Head of caudate nucleus (tissue), 42 donors: ENCODE results near the gene MARCHF9.

Experiments
- DNase-seq, 42 donors: peaks; one replicate each; pipeline versions ENCODE4 v3.0.0 to v3.0.0-alpha.2; 2020 to 2021; ENCODE audit warnings: mixed read lengths in 7 of 42
- intact Hi-C: fragments of 100-400 bp; cut with DNase I; formaldehyde crosslinking; loops from one replicate; pipeline ENCODE4 v1.15.0; 2022

MARCHF9 gene

DNA sequence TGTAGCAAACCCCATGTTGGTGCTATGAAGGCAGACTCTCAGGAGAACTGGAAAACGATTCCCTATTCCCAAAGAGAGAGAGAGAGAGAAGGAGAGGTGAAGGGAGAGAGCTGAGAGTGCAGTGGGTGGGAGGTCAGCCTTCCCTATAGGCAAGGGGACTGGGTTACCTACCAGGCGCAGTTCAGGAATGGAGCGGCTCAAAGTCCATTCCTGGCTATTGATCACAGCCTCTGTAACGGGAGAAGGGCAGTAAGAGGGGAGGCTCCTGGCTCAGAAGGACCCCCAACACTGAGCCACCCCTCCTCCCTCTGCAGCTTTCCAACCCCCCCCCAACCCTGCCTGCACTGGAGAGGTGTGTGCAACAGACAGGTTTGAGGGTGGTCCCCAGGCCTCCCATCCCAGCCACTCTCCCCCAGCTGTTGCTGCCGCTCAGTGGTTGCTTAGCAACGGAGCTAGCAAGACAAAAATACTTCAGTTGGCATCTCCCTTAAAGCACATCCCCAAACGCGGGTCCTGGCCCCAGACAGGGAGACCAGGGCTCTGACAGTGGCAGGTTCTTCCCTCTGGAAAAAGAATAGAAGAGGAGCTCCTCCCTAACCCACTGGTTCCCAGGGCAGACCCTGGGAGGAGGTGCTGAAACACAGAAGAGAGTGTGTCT lies 19.6 kb upstream of the MARCHF9 start:
- intact Hi-C loops: no loop called here
- DNase-seq: peak in 3 of 42 donors; percentile 28 to 62 (median 37)

DNA sequence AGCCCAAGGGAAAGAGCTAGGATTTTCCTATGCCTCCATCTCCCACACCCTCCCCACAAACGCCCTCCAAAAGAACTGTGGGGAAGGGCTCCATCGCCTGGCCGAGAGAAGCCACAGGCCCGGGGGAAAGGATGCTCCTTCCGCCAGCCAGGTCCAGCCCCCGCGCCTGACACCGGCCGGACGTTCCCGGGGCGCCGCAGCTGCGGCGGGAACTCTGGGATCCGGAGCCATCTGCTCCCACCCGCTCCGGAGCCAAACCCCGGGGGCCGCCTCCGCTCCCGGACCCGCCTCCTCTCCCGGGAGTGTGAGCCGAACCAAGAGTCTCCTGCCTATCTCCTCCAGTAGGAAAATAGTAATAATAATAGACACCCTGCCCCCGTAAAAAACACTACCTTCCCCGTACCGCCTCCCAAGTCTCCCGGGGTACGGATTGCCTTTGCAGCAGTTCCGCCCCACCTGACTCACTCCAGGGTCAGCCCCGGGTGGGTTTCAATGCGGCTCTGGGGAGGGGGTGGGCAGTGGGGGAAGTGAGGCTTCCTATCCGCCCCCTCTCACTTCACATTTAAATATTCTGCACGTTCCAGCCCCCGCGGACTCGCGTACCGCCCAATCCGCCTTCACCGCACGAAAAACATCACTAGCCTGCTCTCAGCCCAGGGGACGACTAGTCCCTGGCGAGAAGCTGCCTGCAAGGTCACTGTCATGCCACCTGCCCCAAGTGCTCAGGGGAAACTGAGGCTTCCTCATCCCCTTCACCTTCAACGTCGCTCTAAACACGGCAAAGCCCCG lies 18.8 kb upstream of the MARCHF9 start:
- intact Hi-C loops: no loop called here
- DNase-seq: peak in 39 of 42 donors; percentile 44 to 87 (median 68)

DNA sequence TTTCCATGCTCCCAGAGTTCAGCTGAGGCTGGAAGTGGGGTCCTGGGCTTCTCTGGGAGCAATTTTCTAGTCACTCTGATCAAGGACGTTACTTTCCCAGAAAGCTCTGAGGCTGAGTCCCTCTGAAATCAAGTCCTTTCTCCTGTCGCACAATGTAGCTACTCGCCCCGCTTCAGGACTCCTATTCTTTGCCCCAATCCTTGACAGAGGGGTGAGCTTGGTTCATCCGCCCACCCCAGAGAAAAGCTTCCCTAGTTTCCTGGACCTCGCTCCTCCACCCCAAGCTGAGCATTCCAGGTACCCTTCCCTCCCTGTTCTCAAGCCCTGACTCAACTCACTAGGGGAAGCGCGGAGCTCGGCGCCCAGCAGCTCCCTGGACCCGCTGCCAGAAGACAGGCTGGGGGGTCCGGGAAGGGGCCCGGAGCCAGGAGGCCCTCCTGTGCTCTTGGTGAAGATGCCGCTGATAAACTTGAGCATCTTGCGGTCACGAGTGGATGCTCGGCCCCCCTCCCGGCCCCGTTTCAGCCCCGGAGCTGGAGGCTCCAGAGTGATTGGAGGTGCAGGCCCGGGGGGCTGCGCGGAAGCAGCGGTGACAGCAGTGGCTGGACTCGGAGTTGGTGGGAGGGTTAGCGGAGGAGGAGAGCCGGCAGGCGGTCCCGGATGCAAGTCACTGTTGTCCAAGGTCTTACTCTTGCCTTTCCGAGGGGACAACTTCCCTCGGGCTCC lies 18.0 kb upstream of the MARCHF9 start:
- no peak for DNase-seq
- intact Hi-C loops: no loop called here

DNA sequence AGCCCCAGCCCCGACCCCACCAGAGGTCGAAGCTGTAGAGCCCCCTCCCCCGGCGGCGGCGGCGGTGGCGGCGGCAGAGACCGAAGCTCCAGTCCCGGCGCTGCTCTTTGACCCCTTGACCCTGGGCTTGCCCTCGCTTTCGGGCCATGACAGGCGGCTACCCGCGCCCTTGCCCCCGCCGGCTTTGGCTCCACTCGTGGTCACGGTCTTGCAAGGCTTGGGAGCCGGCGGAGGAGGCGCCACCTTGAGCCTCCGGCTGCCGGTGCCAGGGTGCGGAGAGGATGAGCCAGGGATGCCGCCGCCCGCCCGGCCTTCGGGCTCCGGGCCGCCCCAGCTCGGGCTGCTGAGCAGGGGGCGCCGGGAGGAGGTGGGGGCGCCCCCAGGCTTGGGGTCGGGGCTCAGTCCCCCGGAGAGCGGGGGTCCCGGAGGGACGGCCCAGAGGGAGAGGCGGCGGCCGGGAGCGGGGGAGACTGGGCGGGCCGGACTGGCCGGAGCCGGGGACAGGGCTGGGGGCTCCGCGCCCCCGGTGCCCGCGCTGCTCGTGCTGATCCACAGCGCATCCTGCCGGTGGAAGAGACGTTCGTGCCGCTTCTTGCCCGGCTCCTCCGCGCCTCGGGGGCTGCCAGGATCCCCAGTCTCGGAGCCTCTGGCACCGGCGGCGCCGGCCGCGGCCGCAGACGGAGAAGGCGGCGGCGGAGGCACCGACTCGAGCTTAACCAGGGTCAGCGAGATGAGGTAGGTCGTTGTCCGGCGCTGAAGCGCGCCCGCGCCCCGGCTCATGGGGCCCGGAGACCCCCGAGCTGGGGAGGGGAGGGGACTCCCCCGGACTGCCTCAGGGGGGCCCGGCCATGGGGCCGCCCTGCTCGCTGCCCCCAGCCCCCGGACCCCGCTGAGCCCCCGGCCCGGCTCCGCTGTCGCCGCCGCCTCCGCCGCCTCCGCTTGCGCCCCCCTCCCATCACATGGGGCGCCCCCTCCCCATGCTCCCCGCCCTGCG lies 17.1 kb upstream of the MARCHF9 start:
- intact Hi-C loops: no loop called here
- DNase-seq: peak in 6 of 42 donors; percentile 32 to 58 (median 36)

DNA sequence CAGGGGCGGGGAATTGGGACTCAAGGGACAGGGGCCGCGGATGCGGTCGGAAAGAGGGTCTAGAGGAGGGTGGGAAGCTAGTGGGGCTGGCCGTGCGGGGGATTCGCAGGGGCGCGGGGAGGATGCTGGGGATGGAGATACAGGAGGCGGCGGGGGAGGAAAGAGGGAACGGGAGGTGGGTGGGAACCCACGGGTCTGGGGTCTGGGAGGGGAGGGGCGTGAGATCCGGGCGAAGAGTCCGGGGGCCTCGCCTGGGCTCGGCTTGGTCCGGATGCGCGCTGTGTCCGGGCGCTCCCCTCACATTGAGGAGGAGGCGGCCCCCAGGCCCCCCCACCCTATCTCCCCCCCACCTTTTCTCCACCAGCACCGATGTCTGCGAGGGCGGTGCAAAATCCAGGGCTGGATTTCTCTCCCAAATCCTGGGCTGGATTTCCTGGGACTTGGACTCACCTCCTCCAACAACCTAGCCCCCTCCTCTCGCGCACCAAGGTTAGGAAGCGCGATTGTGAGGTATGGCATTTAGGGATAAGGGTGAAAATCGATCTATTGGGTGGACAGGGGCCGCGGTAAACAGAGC lies 16.2 kb upstream of the MARCHF9 start, which contains the start of gene AGAP2:
Gene AGAP2, minus strand, starts transcription at position 82 of the 577 bp plus-strand sequence. CDS start 496 bp downstream, outside the sequence.
- intact Hi-C loops: no loop called here
- DNase-seq: peak in 35 of 42 donors; percentile 34 to 85 (median 63)

DNA sequence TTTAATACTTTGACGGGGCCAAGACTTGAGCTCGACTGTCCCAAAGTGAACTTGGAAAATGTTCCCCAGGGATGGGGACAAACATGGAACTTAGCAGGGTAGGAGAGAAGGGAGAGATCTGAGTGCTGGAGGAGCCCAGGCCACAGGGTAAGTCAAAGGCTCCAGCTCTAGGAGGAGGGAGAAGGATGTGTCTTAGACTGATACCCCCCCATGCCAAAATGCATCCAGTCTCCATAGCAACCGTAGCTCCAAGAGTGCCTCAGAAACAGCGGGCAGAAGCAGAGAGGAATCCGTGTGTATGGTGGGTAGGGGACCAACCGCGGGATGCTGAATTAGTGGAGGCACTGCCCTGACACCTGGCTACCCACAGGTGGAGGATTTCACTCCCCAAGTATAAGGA lies 15.5 kb upstream of the MARCHF9 start:
- DNase-seq: peak in 7 of 42 donors; percentile 27 to 74 (median 55)
- intact Hi-C loops: no loop called here

DNA sequence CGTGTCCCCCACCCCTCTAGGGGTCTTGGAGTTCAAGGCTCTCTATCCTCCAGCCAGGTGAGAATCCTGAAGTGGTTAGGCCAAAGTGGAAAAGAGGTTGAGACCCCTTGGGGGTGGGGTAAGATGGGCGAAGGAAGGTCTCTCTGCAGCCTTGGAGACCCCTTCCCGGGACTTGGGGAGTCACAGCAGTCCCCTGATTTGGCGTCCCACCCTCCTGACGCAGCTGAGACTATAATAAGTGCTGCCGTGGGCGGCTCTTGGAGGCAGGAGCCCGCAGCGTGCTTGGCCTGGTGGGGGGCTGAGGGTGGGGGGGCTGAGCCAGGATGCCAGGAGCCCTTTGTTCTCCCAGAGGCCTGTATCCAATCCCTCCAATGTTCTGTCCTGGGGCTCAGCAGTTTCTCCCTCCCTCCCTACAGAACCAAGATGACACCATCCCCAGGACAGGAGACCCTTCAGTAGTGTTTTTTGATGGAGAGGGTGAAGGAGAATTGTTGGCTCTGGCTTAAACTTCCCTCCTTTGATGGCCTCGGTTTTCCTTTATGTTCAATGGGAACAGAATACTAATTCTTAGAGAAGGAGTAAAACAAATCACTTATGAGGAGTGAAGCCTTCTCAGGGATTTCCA lies 14.9 kb upstream of the MARCHF9 start:
- DNase-seq: peak in 24 of 42 donors; percentile 27 to 84 (median 60)
- intact Hi-C loops: loop anchor here (10.0 kb wide), 1 partner anchor 45 kb away; the partner anchor contains the start of gene OS9

DNA sequence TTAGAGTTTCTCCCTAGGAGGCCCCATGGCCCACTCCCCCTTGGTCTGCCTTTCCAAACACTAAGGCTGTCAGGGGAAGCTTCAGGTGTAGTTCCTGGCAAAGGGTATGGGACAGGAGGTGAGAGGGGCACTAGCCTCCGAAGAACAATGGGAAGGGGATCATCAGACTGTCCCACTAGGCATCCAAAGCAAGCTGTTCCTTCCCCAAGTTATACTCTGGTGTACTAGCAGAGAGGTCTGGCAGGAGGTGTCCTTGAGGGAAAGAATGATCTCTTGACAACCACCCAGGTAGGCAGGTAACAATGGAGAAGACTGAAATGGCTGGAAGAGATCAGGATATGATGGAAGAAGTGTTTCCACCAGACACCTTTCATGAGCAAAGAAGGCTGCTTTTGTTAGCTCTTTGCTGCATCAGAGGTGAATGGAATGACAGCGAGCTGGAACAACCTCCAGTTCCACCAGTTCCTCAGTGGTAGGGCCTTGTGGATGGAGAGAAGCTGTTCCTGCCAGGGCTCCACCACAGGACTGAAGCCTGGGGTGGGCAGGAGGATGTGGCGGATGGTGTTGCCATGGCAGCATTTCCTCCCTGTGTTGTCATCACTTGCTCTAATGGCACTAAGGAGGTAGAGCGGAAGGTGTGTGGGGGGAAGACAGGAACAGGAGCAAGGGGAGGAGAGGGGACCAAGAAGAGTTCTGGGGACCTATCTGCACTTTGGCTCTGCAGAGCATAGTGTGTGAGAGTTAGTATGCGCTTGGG lies 14.1 kb upstream of the MARCHF9 start:
- peak; percentile 50 to 93 (median 74) for DNase-seq
- intact Hi-C loops: loop anchor here (10.0 kb wide), 1 partner anchor 46 kb away; the partner anchor contains the start of gene OS9

DNA sequence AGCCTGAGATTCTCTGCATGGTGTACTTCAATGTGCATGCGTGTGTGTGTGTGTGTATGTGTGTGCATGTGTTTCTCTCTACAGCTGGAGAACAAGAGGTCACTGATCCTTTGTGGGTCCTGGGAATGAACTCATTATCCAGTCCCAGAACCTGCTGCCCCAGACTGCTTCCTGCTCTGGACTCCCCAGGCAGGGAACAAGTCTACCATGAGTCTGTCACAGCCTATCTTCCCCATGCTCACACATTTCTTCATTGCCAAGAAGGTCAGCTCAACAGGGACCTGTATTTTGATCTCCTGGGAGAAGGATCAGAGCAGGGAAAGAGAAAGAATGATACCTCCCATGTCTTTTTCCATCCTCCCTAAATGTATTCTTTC lies 13.5 kb upstream of the MARCHF9 start:
- intact Hi-C loops: loop anchor here (10.0 kb wide), 1 partner anchor 47 kb away; the partner anchor contains the start of gene OS9
- no peak for DNase-seq

DNA sequence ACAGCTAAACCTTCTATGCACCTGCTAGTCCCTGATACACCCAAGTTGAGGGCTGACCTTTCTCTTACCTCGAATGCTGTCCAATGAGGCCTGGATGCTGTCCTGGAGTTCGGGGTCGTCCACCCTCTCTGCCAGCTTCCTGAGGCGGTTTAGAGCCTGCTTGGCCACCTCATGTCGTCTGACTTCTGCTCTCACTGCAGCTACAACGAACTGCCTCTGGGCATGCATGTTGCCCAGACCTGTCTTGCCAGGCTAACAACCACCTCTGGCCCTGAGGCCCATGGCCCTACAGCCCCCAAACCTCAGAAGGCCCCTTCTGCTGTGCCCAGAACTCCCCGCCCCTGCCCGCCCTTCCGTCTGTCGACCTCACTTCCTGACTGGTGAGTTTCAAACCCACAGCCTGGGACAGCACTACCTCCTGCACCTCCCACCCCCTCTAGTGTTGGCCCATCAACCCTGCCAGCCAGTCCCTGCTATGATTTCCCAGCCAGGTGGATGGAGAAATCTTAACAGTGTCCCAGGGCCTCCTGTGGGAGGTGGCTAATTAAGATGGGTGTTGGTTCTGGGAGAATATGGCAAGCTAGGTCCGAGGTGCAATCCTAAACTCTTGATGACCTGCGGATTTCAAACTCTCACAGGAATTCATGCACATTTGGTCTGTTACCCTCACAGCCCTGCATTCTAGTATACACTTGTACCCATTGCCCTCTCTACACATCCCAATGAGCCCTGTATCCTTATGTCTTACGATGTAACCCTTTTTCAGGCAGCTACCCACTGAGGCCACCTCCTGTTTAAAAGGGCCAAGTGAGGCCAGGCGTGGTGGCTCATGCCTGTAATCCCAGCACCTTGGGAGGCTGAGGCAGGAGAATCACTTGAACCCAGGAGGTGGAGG lies 12.8 kb upstream of the MARCHF9 start:
- intact Hi-C loops: loop anchor here (10.0 kb wide), 1 partner anchor 47 kb away; the partner anchor contains the start of gene OS9
- DNase-seq: no peak

DNA sequence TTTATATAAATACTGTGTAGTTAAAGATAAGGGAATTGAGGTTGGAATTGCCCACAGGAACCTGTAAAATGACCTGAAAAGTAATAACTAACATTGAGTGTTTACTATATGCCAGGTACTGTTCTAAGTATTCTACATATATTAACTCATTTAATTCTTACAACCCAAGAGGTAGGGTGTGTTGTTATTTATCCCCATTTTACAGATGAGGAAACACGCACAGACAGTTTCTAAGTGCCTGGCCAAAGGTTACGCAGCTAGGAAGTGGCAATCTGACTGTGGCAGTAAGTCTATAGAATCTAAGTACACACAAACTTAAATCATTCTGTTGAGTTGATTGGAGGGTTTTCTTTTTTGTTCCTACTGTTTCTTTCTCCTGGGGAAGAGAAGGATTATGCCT lies 11.1 kb upstream of the MARCHF9 start:
- intact Hi-C loops: loop anchor here (10.0 kb wide), 1 partner anchor 49 kb away; the partner anchor contains the start of gene OS9
- no peak for DNase-seq

DNA sequence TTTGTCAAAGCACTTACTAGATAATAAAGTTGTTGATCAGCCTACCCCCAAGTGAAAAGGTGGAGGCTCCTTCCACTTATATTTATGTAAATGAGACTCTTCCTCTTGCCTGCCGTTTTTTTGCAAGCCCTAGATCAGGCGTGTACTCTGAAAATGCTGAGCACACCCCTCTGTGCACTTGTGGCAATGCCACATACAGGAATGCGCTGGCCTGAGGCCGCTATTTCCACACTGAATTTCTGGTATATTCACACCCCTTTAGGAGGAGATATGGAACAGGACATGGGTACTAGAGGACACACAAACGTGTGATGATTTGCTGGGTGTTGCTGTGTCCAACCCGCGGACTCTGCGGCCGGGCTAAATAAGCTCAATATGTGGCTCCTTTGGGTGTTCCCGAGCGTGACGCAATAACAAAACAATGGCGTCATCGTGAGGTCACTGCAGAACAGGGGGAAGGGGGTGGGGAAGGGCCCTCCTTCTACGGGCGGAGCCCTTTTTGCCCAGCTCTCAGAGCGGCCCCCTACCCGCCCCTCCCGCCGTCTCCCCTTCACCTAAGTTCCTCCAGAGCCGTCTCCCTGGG lies 10.6 kb upstream of the MARCHF9 start:
- peak in 18 of 42 donors; percentile 30 to 79 (median 62) for DNase-seq

DNA sequence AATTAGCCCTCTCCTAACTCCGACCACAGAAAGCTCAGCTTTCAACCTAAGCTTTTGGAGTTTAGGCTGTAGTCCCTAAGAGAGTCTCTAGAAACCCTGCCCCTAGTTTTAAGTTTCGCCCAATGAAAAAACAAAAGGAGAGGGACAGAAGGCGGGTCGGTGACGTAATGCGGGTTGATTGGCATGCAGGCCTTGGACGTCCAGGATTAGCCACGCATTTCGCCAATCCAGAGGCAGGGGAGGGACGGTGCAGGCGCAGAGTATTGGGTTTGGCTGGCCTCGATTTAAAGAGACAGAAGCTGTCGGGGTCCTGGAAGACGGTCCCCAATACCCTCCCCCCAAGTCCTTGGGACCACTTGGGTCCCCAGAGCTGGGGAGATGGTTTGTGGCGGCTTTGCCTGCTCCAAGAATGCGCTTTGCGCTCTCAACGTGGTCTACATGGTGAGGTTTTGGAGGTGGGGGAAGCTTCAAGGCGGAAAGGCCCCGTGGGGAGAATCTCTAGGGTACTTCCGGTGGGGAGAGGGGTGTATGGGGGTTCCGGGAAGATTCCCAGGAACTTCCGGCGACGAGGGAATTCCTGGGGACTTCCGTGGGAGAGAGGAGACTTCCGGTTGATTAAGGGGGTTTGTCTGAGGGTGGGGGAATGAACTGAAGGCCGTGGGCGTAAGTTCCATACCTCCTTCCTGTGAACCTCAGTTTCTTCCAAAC lies 10.0 kb upstream of the MARCHF9 start, which contains the start of gene TSPAN31:
Gene TSPAN31, plus strand, starts transcription at position 263 of the 708 bp plus-strand sequence. Its CDS starts 116 bp downstream, at position 379.
- peak; percentile 96 to 100 (median 98) for DNase-seq
- intact Hi-C loops: loop anchor here (10.0 kb wide), 1 partner anchor 50 kb away; the partner anchor contains the start of gene OS9

More for the DNA sequence above, 10.6 kb upstream of the MARCHF9 start:
- intact Hi-C loops: loop anchor here (10.0 kb wide), 1 partner anchor 49 kb away; the partner anchor contains the start of gene OS9

DNA sequence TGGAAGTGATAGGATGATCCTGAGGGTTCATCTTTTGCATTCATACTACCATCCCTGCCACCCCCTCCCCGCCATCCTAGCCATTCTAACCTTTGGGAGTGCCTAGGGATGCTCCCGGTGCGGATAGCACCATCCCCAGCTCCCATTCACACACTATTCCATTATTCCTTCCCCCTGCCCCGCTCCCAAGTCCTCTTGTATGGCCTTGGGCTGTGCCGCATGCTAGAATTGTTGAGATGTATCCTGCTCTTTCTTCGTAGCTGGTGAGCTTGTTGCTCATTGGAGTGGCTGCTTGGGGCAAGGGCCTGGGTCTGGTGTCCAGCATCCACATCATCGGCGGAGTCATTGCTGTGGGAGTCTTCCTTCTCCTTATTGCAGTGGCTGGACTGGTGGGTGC lies 9.4 kb upstream of the MARCHF9 start:
- no peak for DNase-seq
- intact Hi-C loops: loop anchor here (10.0 kb wide), 1 partner anchor 51 kb away; the partner anchor contains the start of gene OS9
